H1 (cell line): Measurements from ENCODE around the gene TXNDC2. TPM values are rescaled to one million over a fixed set of nuclear protein-coding genes. Genes with fewer than 3 reads are reported as not detected.

ENCODE experiments used
- CTCF ChIA-PET: fragments of 300-600 bp; sonication (Branson Sonifier 250); formaldehyde crosslinking; loops from one replicate; lab custom pipeline; 2021; ENCODE audit not compliant: partially characterized antibody; lab: Charles Lee
- POLR2A ChIA-PET: fragments of 300-600 bp; sonication (Branson Sonifier 250); formaldehyde crosslinking; loops from one replicate; lab custom pipeline; 2021; ENCODE audit warnings: inconsistent platforms; ENCODE audit not compliant: partially characterized antibody; lab: Charles Lee
- DNase-seq, 2 experiments: peaks; one replicate each; pipeline versions ENCODE4 v3.0.0 to v3.0.0-alpha.2; 2010 to 2022; ENCODE audit warnings: low spot score in 2 of 2, low read depth in 1 of 2, mixed read lengths in 1 of 2
- FAIRE-seq: peaks from 2 replicates; lab custom pipeline; 2011; peaks lifted over from hg19 to GRCh38; lab: Jason Lieb, UNC
- H2AFZ ChIP-seq: 2 replicates; pipeline ENCODE4 v1.8.1; 2012; ENCODE audit warnings: low read length, inconsistent platforms
- H2AK5ac ChIP-seq: 2 replicates; pipeline ENCODE4 v1.6.1; 2013; ENCODE audit warnings: low read depth, low read length
- H2BK120ac ChIP-seq: replicated peaks from 2 replicates; pipeline ENCODE3; 2013; ENCODE audit warnings: low read depth, low read length, inconsistent platforms
- H2BK12ac ChIP-seq: 2 replicates; pipeline ENCODE4 v1.6.1; 2013; ENCODE audit warnings: low read depth, low read length
- H2BK15ac ChIP-seq: 2 replicates; pipeline ENCODE4 v1.6.1; 2013; ENCODE audit warnings: low read length
- H2BK20ac ChIP-seq: 2 replicates; pipeline ENCODE4 v1.6.1; 2013; ENCODE audit warnings: low read length
- H2BK5ac ChIP-seq: 2 replicates; pipeline ENCODE4 v1.6.1; 2013; ENCODE audit warnings: low read depth, low read length
- H3K14ac ChIP-seq: 2 replicates; pipeline ENCODE4 v1.6.1; 2013; ENCODE audit warnings: inconsistent platforms; ENCODE audit not compliant: insufficient read length
- H3K18ac ChIP-seq: 2 replicates; pipeline ENCODE4 v1.6.1; 2013; ENCODE audit warnings: low read length; ENCODE audit errors: extremely low read depth
- H3K23ac ChIP-seq: 2 replicates; pipeline ENCODE4 v1.6.1; 2013; ENCODE audit warnings: inconsistent platforms; ENCODE audit not compliant: insufficient read length
- H3K23me2 ChIP-seq: 2 replicates; pipeline ENCODE4 v1.6.1; 2013; ENCODE audit warnings: low read depth, low read length
- H3K27ac ChIP-seq: 2 replicates; pipeline ENCODE4 v1.6.1; 2011; ENCODE audit warnings: low read depth, low read length, inconsistent platforms
- H3K27me3 ChIP-seq, 4 experiments: replicated peaks in 1 of 4; 1 replicate in 1 of 4; 2 replicates in 3 of 4; pipeline versions ENCODE4 v1.6.1 to v1.8.1; 2011 to 2013; ENCODE audit warnings: low read length in 3 of 4, mild to moderate bottlenecking in 3 of 4, inconsistent platforms in 2 of 4, mixed read lengths in 2 of 4, moderate library complexity in 1 of 4; ENCODE audit not compliant: control insufficient read depth in 3 of 4, insufficient read depth in 3 of 4; ENCODE audit errors: extremely low read depth in 1 of 4
- H3K36me3 ChIP-seq, 4 experiments: 2 replicates each; pipeline versions ENCODE4 v1.6.1 to v1.8.1; 2011 to 2013; ENCODE audit warnings: mild to moderate bottlenecking in 4 of 4, low read length in 3 of 4, moderate library complexity in 2 of 4, control low read depth in 1 of 4, inconsistent platforms in 1 of 4; ENCODE audit not compliant: insufficient read depth in 4 of 4, control insufficient read depth in 2 of 4
- H3K4ac ChIP-seq: replicated peaks from 2 replicates; pipeline ENCODE3; 2013; ENCODE audit warnings: low read length, low read depth, mixed read lengths, inconsistent platforms; ENCODE audit not compliant: insufficient read length
- H3K4me1 ChIP-seq, 4 experiments: replicated peaks in 1 of 4; 1 replicate in 1 of 4; 2 replicates in 3 of 4; pipeline versions ENCODE4 v1.6.1 to v1.8.1; 2011 to 2013; ENCODE audit warnings: low read length in 3 of 4, inconsistent platforms in 2 of 4, mixed read lengths in 1 of 4; ENCODE audit not compliant: insufficient read depth in 4 of 4, control insufficient read depth in 3 of 4
- H3K4me2 ChIP-seq, 2 experiments: 2 replicates each; pipeline versions ENCODE4 v1.6.1 to v1.8.1; 2011 to 2013; ENCODE audit warnings: low read depth in 2 of 2, low read length in 2 of 2, control low read depth in 1 of 2, inconsistent platforms in 1 of 2, mild to moderate bottlenecking in 1 of 2; ENCODE audit not compliant: insufficient read depth in 1 of 2
- H3K4me3 ChIP-seq, 4 experiments: fragments of 200-600, 300-600 bp in 1 of 4; sonication (generic), shearing (Covaris generic), sonication (Bioruptor Twin) in 1 of 4; 2 replicates each; pipeline versions ENCODE4 v1.5.1 to v1.8.1; 2011 to 2016; ENCODE audit warnings: low read length in 4 of 4, low read depth in 3 of 4, control low read depth in 2 of 4, inconsistent platforms in 2 of 4, mild to moderate bottlenecking in 2 of 4, mixed read lengths in 1 of 4, moderate library complexity in 1 of 4; ENCODE audit not compliant: insufficient read depth in 2 of 4; ENCODE audit errors: extremely low read depth in 1 of 4
- H3K56ac ChIP-seq: replicated peaks from 2 replicates; pipeline ENCODE3; 2013; ENCODE audit warnings: low read depth, mild to moderate bottlenecking, mixed read lengths, low read length, inconsistent platforms; ENCODE audit not compliant: insufficient read length
- H3K79me1 ChIP-seq: 2 replicates; pipeline ENCODE4 v1.6.1; 2013; ENCODE audit warnings: low read depth, low read length, control low read depth
- H3K79me2 ChIP-seq, 2 experiments: 2 replicates each; pipeline versions ENCODE4 v1.6.1 to v1.8.1; 2012 to 2013; ENCODE audit warnings: low read length in 2 of 2, mild to moderate bottlenecking in 2 of 2, inconsistent platforms in 1 of 2; ENCODE audit not compliant: insufficient read depth in 2 of 2, control insufficient read depth in 1 of 2
- H3K9ac ChIP-seq, 4 experiments: replicated peaks in 1 of 4; 1 replicate in 1 of 4; 2 replicates in 3 of 4; pipeline versions ENCODE4 v1.6.1 to v1.8.1; 2011 to 2013; ENCODE audit warnings: low read depth in 3 of 4, low read length in 3 of 4, control low read depth in 2 of 4, mild to moderate bottlenecking in 2 of 4, moderate library complexity in 2 of 4, inconsistent platforms in 1 of 4; ENCODE audit errors: extremely low read depth in 1 of 4
- H3K9me3 ChIP-seq, 2 experiments: 2 replicates each; pipeline versions ENCODE4 v1.6.1 to v1.8.1; 2012 to 2013; ENCODE audit warnings: mild to moderate bottlenecking in 2 of 2, moderate library complexity in 2 of 2, control low read depth in 1 of 2, inconsistent platforms in 1 of 2, low read depth in 1 of 2, low read length in 1 of 2, mixed read lengths in 1 of 2; ENCODE audit not compliant: insufficient read depth in 2 of 2
- H4K20me1 ChIP-seq, 2 experiments: replicated peaks in 1 of 2; 2 replicates each; pipeline versions ENCODE3 to v1.8.1; 2011 to 2013; ENCODE audit warnings: inconsistent platforms in 2 of 2, low read length in 2 of 2, mild to moderate bottlenecking in 1 of 2; ENCODE audit not compliant: insufficient read depth in 2 of 2, control insufficient read depth in 1 of 2
- H4K5ac ChIP-seq: 2 replicates; pipeline ENCODE4 v1.6.1; 2013; ENCODE audit warnings: low read length, low read depth, mixed read lengths, inconsistent platforms; ENCODE audit not compliant: insufficient read length
- H4K8ac ChIP-seq: 2 replicates; pipeline ENCODE4 v1.8.0; 2013; ENCODE audit warnings: mild to moderate bottlenecking, moderate library complexity, low read length, inconsistent platforms; ENCODE audit not compliant: insufficient read depth; ENCODE audit errors: extremely low read depth
- H4K91ac ChIP-seq: replicated peaks from 2 replicates; pipeline ENCODE3; 2013; ENCODE audit warnings: low read length, mixed read lengths, inconsistent platforms; ENCODE audit not compliant: insufficient read length
- ASH2L ChIP-seq: fragments of 200-600, 300-600 bp; sonication (generic); IDR thresholded peaks from one replicate; pipeline ENCODE4 v1.7.1; 2017; ENCODE audit warnings: low read length
- EP300 ChIP-seq, 2 experiments: IDR thresholded peaks; 1 replicate in 1 of 2; 2 replicates in 1 of 2; pipeline ENCODE4 v1.6.1; 2011 to 2012; ENCODE audit warnings: low read depth in 2 of 2, low read length in 2 of 2, mild to moderate bottlenecking in 2 of 2, borderline replicate concordance in 1 of 2, inconsistent platforms in 1 of 2, moderate library complexity in 1 of 2
- GABPA ChIP-seq: IDR thresholded peaks from 2 replicates; pipeline ENCODE4 v1.6.1; 2011; ENCODE audit warnings: mild to moderate bottlenecking, low read length, moderate library complexity, borderline replicate concordance; ENCODE audit not compliant: insufficient read depth
- HDAC6 ChIP-seq: IDR thresholded peaks from one replicate; pipeline ENCODE4 v1.7.1; 2012; ENCODE audit warnings: low read depth, mild to moderate bottlenecking, inconsistent platforms, low read length, moderate library complexity
- POLR2AphosphoS5 ChIP-seq: IDR thresholded peaks from 2 replicates; pipeline ENCODE4 v1.6.1; 2011; ENCODE audit warnings: low read depth, low read length
- RFX5 ChIP-seq: IDR thresholded peaks from 2 replicates; pipeline ENCODE4 v1.6.1; 2011; ENCODE audit warnings: low read depth, low read length, improper control_type of control experiment, borderline replicate concordance
- SIN3A ChIP-seq, 2 experiments: IDR thresholded peaks in 1 of 2; conservative IDR thresholded peaks in 1 of 2; 2 replicates each; pipeline ENCODE4 v1.6.1; 2011 to 2012; ENCODE audit warnings: low read length in 2 of 2, improper control_type of control experiment in 1 of 2, low read depth in 1 of 2, mild to moderate bottlenecking in 1 of 2
- SIRT6 ChIP-seq: IDR thresholded peaks from one replicate; pipeline ENCODE4 v1.7.1; 2012; ENCODE audit warnings: low read length, inconsistent platforms
- SIX5 ChIP-seq: IDR thresholded peaks from 2 replicates; pipeline ENCODE4 v1.6.1; 2011; ENCODE audit warnings: mild to moderate bottlenecking, low read depth, low read length
- TBP ChIP-seq: IDR thresholded peaks from 2 replicates; pipeline ENCODE4 v1.6.1; 2011; ENCODE audit warnings: low read depth, low read length, improper control_type of control experiment
- TEAD4 ChIP-seq: IDR thresholded peaks from 2 replicates; pipeline ENCODE4 v1.6.1; 2012; ENCODE audit warnings: low read depth, low read length, inconsistent platforms, mixed read lengths
- WGBS, 2 experiments: shearing (Covaris generic) in 1 of 2; methylation state at CpG; one replicate each; pipeline versions ENCODE4 v1.1.6 to v1.1.7; 2013 to 2015; ENCODE audit warnings: low lambda C conversion rate in 2 of 2, mixed read lengths in 2 of 2, inconsistent platforms in 1 of 2, low coverage in 1 of 2, missing lambda C conversion rate in 1 of 2; ENCODE audit not compliant: insufficient replicate concordance in 2 of 2, insufficient coverage in 1 of 2, insufficient read length in 1 of 2; ENCODE audit errors: extremely low coverage in 1 of 2, missing lambda C conversion rate in 1 of 2; 5-methylcytosine and 5-hydroxymethylcytosine counted together
- polyA plus RNA-seq, 7 experiments: library from polyadenylated mRNA; depleted of rRNA in 3 of 7; stranded (reverse) in 5 of 7; unstranded in 2 of 7; fragments of >200 nt in 5 of 7; fragments of 200-250 nt in 2 of 7; gene quantifications; 1 replicate in 5 of 7; 2 replicates in 1 of 7; 4 replicates in 1 of 7; pipeline versions ENCODE4 v1.2.1 to v1.2.3, GENCODE V29; 2011 to 2013; ENCODE audit warnings: missing spikeins in 2 of 7, mixed read lengths in 2 of 7
- total RNA-seq: library from RNA; stranded (reverse); fragmentation: NEBNext Ultra II Directional; extraction: Animal tissue kit (Norgen Biotek cat#: 25700); gene quantifications from 2 replicates; pipeline ENCODE4 v1.2.1, GENCODE V29; 2021
- TF ChIP-seq, protein P1 (sequence below): IDR thresholded peaks from 2 replicates; pipeline ENCODE4 v1.6.1; 2011; ENCODE audit warnings: low read length, improper control_type of control experiment
- TF ChIP-seq, protein P2 (sequence below): IDR thresholded peaks from 2 replicates; pipeline ENCODE4 v1.6.1; 2012; ENCODE audit warnings: inconsistent platforms

TXNDC2 gene
- total and polyA plus RNA-seq, 2 of the 8 experiments (the other 6 are each of a cell fraction or from before 2014, with no cell fraction given): 0.09 TPM; not detected in 1

DNA sequence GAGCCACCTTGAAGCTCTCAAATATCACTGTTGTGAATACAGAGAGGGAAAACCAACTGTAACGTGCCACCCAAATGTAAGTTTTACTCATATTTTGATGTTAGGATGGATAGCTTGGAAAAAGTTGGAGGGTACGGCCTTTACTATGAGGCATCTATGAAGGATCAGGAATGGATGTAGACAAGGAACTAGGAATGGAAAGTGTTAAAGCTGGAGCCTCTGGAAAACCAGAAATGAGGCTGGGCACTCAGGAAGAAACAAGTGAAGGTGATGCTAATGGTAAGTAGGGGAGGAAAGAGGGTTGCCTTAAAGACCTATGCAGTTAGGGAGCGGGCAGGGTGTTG is 204 bp downstream of the TXNDC2 start:
- no peak overlapping the region for H2BK5ac ChIP-seq
- no peak overlapping the region for H3K4me3 ChIP-seq
- no peak overlapping the region for H3K23ac ChIP-seq
- no peak overlapping the region for H4K8ac ChIP-seq
- no peaks in the 10 kb centered on the region for H3K4me1 ChIP-seq
- no peaks in the 10 kb centered on the region for H4K20me1 ChIP-seq
- H2AK5ac ChIP-seq: no peak overlapping the region
- FAIRE-seq (no peak), DNase-seq (no peak)
- POLR2A ChIA-PET: interaction anchor here (1.1 to 1.7 kb wide), 2 partner anchors 13 to 27 kb away, joined by 3 to 6 read pairs; partner anchors contain the start of gene VAPA
- no peak overlapping the region for H3K4me2 ChIP-seq
- H2BK12ac ChIP-seq: no peak overlapping the region
- no peaks in the 10 kb centered on the region for H3K23me2 ChIP-seq
- H3K36me3 ChIP-seq: no peaks in the 10 kb centered on the region
- no peaks in the 10 kb centered on the region for H3K79me2 ChIP-seq
- H3K18ac ChIP-seq: no peak overlapping the region
- H3K9ac ChIP-seq: no peak overlapping the region
- H4K91ac ChIP-seq: no peak overlapping the region
- no peaks in the 10 kb centered on the region for H3K9me3 ChIP-seq
- H3K79me1 ChIP-seq: no peaks in the 10 kb centered on the region
- no peak overlapping the region for H2BK20ac ChIP-seq
- no peak overlapping the region for H3K4ac ChIP-seq
- H2BK15ac ChIP-seq: no peak overlapping the region
- no peak overlapping the region for H2BK120ac ChIP-seq
- no peaks in the 10 kb centered on the region for H3K27me3 ChIP-seq
- no peak overlapping the region for H2AFZ ChIP-seq
- no peak overlapping the region for H3K56ac ChIP-seq
- 81% methylated on average over 3 of the region's 3 CpGs; no CpG with 5 or more reads in 1 of the 2 experiments for WGBS, 2 experiments
- H3K14ac ChIP-seq: no peak overlapping the region
- H4K5ac ChIP-seq: no peak overlapping the region
- CTCF ChIA-PET: interaction anchor here (1.6 to 1.7 kb wide), 2 partner anchors 10 to 65 kb away, joined by 4 read pairs; no protein-coding TSS in a partner anchor
- H3K27ac ChIP-seq: no peak overlapping the region
- TF ChIP-seq SIX5: no peak
- TF ChIP-seq, protein P1, sequence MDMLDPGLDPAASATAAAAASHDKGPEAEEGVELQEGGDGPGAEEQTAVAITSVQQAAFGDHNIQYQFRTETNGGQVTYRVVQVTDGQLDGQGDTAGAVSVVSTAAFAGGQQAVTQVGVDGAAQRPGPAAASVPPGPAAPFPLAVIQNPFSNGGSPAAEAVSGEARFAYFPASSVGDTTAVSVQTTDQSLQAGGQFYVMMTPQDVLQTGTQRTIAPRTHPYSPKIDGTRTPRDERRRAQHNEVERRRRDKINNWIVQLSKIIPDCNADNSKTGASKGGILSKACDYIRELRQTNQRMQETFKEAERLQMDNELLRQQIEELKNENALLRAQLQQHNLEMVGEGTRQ: no peak
- no peak for TF ChIP-seq GABPA
- TF ChIP-seq ASH2L: no peak
- TF ChIP-seq HDAC6: no peak
- TF ChIP-seq TEAD4: no peak
- no peak for TF ChIP-seq EP300 (IDR thresholded peaks at IDR 0.05; ENCODE audit: borderline replicate concordance in 1 of 2, low read depth in 2 of 2, low read length in 2 of 2)
- TF ChIP-seq TBP: no peak
- TF ChIP-seq RFX5: no peak
- no peak for TF ChIP-seq SIN3A (conservative IDR thresholded peaks at IDR 0.05 in 1 of 2, IDR thresholded peaks at IDR 0.05 in 1 of 2; ENCODE audit: low read depth in 1 of 2, low read length in 2 of 2)
- no peak for TF ChIP-seq POLR2AphosphoS5
- TF ChIP-seq SIRT6: no peak
- TF ChIP-seq, protein P2, sequence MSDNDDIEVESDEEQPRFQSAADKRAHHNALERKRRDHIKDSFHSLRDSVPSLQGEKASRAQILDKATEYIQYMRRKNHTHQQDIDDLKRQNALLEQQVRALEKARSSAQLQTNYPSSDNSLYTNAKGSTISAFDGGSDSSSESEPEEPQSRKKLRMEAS: no peak
